Left ventricle myocardium inferior (tissue), 1 donor: ENCODE data around the gene FN3KRP. TPM values are rescaled to one million over a fixed set of nuclear protein-coding genes. Genes with fewer than 3 reads are reported as not detected.

Source experiments
- DNase-seq: peaks from one replicate; pipeline ENCODE4 v3.0.0-alpha.2; 2020
- H3K27ac ChIP-seq: fragments of 200-600 bp; replicated peaks from 2 replicates; pipeline ENCODE4 v1.8.0; 2021
- H3K27me3 ChIP-seq: fragments of 200-600 bp; 2 replicates; pipeline ENCODE4 v1.8.0; 2021; ENCODE audit warnings: low read depth
- H3K36me3 ChIP-seq: fragments of 200-600 bp; 2 replicates; pipeline ENCODE4 v1.8.0; 2021
- H3K4me1 ChIP-seq: fragments of 200-600 bp; 2 replicates; pipeline ENCODE4 v1.8.0; 2021
- H3K4me3 ChIP-seq: fragments of 200-600 bp; 2 replicates; pipeline ENCODE4 v1.8.0; 2021; ENCODE audit warnings: mild to moderate bottlenecking, moderate library complexity
- H3K9me3 ChIP-seq: fragments of 200-600 bp; replicated peaks from 2 replicates; pipeline ENCODE4 v1.8.0; 2021
- CTCF ChIP-seq: fragments of 200-600 bp; IDR thresholded peaks from 2 replicates; pipeline ENCODE4 v1.8.0; 2021; ENCODE audit warnings: antibody characterized with exemption, mild to moderate bottlenecking, borderline replicate concordance
- intact Hi-C: fragments of 100-400 bp; cut with micrococcal nuclease; formaldehyde crosslinking; loops from one replicate; pipeline ENCODE4 v1.11.0; 2022
- total RNA-seq: library from RNA; stranded (reverse); fragmentation: NEBNext Ultra II Directional; extraction: Animal tissue kit (Norgen Biotek cat#: 25700); gene quantifications from one replicate; pipeline ENCODE4 v1.2.1, GENCODE V29; 2021
- donor health status: DM: no; HTN: yes; CAD: no; lungs with severe emphysema.

Gene FN3KRP
- total RNA-seq, 1 donor from 2014 or later, result 13.6 TPM

GRCh38 chr17:82685291-82685690, 31.2 kb upstream of the FN3KRP start:
- no peak overlapping the region for H3K27ac ChIP-seq
- H3K9me3 ChIP-seq, result peaks cover 14% of the 10 kb centered on the region
- TF ChIP-seq CTCF, result no peak
- no peak for DNase-seq
- H3K4me3 ChIP-seq, result no peak overlapping the region
- peaks cover 11% of the 10 kb centered on the region for H3K4me1 ChIP-seq
- intact Hi-C loops, result no loop called here
- no peaks in the 10 kb centered on the region for H3K27me3 ChIP-seq
- no peaks in the 10 kb centered on the region for H3K36me3 ChIP-seq

GRCh38 chr17:82686366-82687324, 29.9 kb upstream of the FN3KRP start:
- H3K27ac ChIP-seq, result peak overlapping the region; percentile 6
- DNase-seq, result no peak
- no peak overlapping the region for H3K4me3 ChIP-seq
- peaks cover 7% of the 10 kb centered on the region for H3K9me3 ChIP-seq
- no peaks in the 10 kb centered on the region for H3K36me3 ChIP-seq
- no peaks in the 10 kb centered on the region for H3K27me3 ChIP-seq
- intact Hi-C loops, result no loop called here
- no peak for TF ChIP-seq CTCF
- peaks cover 11% of the 10 kb centered on the region for H3K4me1 ChIP-seq

GRCh38 chr17:82687375-82687861, 29.1 kb upstream of the FN3KRP start:
- DNase-seq, result no peak
- H3K27me3 ChIP-seq, result no peaks in the 10 kb centered on the region
- peak overlapping the region; percentile 6 for H3K27ac ChIP-seq
- peaks cover 11% of the 10 kb centered on the region for H3K4me1 ChIP-seq
- H3K36me3 ChIP-seq, result no peaks in the 10 kb centered on the region
- TF ChIP-seq CTCF, result no peak
- intact Hi-C loops, result no loop called here
- H3K4me3 ChIP-seq, result no peak overlapping the region
- no peaks in the 10 kb centered on the region for H3K9me3 ChIP-seq

- no peaks in the 10 kb centered on the region for H3K9me3 ChIP-seq
- no peaks in the 10 kb centered on the region for H3K27me3 ChIP-seq
- no peak for TF ChIP-seq CTCF
- H3K4me3 ChIP-seq, result no peak overlapping the region
- no peaks in the 10 kb centered on the region for H3K36me3 ChIP-seq
- no peak for DNase-seq
- H3K4me1 ChIP-seq, result peaks cover 11% of the 10 kb centered on the region
- intact Hi-C loops, result no loop called here
- H3K27ac ChIP-seq, result peak overlapping the region; percentile 6
These were observed 28.6 kb upstream of the FN3KRP start for GRCh38 chr17:82687871-82688270.

- Histone ChIP-seq H3K4me3 (no peak overlapping the region), H3K4me1 (peaks cover 11% of the 10 kb centered on the region), H3K27ac (no peak overlapping the region), H3K36me3 (no peaks in the 10 kb centered on the region), H3K27me3 (no peaks in the 10 kb centered on the region), H3K9me3 (peaks cover 3% of the 10 kb centered on the region)
- intact Hi-C loops, result no loop called here
- no peak for TF ChIP-seq CTCF
- DNase-seq, result no peak
These were observed 27.4 kb upstream of the FN3KRP start for GRCh38 chr17:82689077-82689476.
